ENCODE measurements around the gene BTF3L4.
"Not testable (repeated sequence)": the region's sequence is repeated elsewhere in the genome, so short reads cannot be mapped to it uniquely, and the experiment has no call there.

- TF ChIP-seq, protein P1, sequence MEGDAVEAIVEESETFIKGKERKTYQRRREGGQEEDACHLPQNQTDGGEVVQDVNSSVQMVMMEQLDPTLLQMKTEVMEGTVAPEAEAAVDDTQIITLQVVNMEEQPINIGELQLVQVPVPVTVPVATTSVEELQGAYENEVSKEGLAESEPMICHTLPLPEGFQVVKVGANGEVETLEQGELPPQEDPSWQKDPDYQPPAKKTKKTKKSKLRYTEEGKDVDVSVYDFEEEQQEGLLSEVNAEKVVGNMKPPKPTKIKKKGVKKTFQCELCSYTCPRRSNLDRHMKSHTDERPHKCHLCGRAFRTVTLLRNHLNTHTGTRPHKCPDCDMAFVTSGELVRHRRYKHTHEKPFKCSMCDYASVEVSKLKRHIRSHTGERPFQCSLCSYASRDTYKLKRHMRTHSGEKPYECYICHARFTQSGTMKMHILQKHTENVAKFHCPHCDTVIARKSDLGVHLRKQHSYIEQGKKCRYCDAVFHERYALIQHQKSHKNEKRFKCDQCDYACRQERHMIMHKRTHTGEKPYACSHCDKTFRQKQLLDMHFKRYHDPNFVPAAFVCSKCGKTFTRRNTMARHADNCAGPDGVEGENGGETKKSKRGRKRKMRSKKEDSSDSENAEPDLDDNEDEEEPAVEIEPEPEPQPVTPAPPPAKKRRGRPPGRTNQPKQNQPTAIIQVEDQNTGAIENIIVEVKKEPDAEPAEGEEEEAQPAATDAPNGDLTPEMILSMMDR (IDR thresholded peaks at IDR 0.05; ENCODE audit: insufficient read depth, low read length) = not testable (repeated sequence)
- not testable (repeated sequence) for TF ChIP-seq SPI1 (IDR thresholded peaks at IDR 0.05; ENCODE audit: borderline replicate concordance, low read depth)
- 0 out of 2 replicates have a peak, but pooled peaks have one; percentile 34 for TF ChIP-seq POLR2AphosphoS5 (IDR thresholded peaks at IDR 0.05; ENCODE audit: low read depth)
Measured at GRCh38 chr1:52094300-52094699, 38.2 kb downstream of the BTF3L4 start.

Measured in HL-60 (cell line).